A549 (cell line): Measurements from ENCODE around the gene BAHD1. TPM values are rescaled to one million over a fixed set of nuclear protein-coding genes. Genes with fewer than 3 reads are reported as not detected.
A peak's percentile ranks its signal among the peaks of the same experiment; 100 is the strongest.

Source experiments
- ATAC-seq, 2 experiments: fragments of 200-7000 bp in 1 of 2; fragments of >200 bp in 1 of 2; cut with Nextera tagmentation in 1 of 2; cut with Tn5 transposase in 1 of 2; 3 replicates each; pipeline versions ENCODE4 v1.8.0 to v1.9.1; 2018 to 2020; ENCODE audit warnings: mild to moderate bottlenecking in 1 of 2, moderate library complexity in 1 of 2
- CTCF ChIA-PET: fragments of 300-600 bp; sonication (Branson Sonifier 250); formaldehyde crosslinking; extraction: SDS; loops from one replicate; lab custom pipeline; 2021; ENCODE audit warnings: antibody characterized with exemption, inconsistent platforms; lab: Yijun Ruan, JAX
- POLR2A ChIA-PET: fragments of 350-600 bp; formaldehyde crosslinking; extraction: SDS; loops from one replicate; lab custom pipeline; 2021; ENCODE audit warnings: antibody characterized with exemption, inconsistent platforms; lab: Yijun Ruan, JAX
- DNase-seq, 2 experiments: peaks; one replicate each; pipeline versions ENCODE4 v3.0.0 to v3.0.0-alpha.2; 2011 to 2016; ENCODE audit warnings: low read depth in 1 of 2, low spot score in 1 of 2
- FAIRE-seq: peaks from 2 replicates; lab custom pipeline; 2011; peaks lifted over from hg19 to GRCh38; lab: Jason Lieb, UNC
- H3K27ac ChIP-seq, 2 experiments: fragments of >200 bp; sonication (Bioruptor Twin); formaldehyde crosslinking; 3 replicates each; pipeline ENCODE4 v1.5.1; 2016 to 2017
- H3K4me1 ChIP-seq: fragments of >200 bp; sonication (Bioruptor Twin); formaldehyde crosslinking; 3 replicates; pipeline ENCODE4 v1.6.1; 2016
- H3K4me2 ChIP-seq: fragments of >200 bp; sonication (Bioruptor Twin); formaldehyde crosslinking; 3 replicates; pipeline ENCODE4 v1.6.1; 2016
- H3K4me3 ChIP-seq: fragments of >200 bp; sonication (Bioruptor Twin); formaldehyde crosslinking; 3 replicates; pipeline ENCODE4 v1.5.1; 2016
- H3K9me3 ChIP-seq: fragments of >200 bp; sonication (Bioruptor Twin); formaldehyde crosslinking; 3 replicates; pipeline ENCODE4 v1.6.1; 2016
- BHLHE40 ChIP-seq: IDR thresholded peaks from 2 replicates; pipeline ENCODE4 v1.6.1; 2012; ENCODE audit warnings: low read depth, low read length, inconsistent platforms
- CBX2 ChIP-seq: fragments of 200-600 bp; sonication (generic); IDR thresholded peaks from 2 replicates; pipeline ENCODE4 v1.6.1; 2016; ENCODE audit warnings: low read depth, mild to moderate bottlenecking, borderline replicate concordance
- CBX8 ChIP-seq: fragments of 200-600 bp; sonication (generic); IDR thresholded peaks from 2 replicates; pipeline ENCODE4 v1.6.1; 2016
- CEBPB ChIP-seq, 2 experiments: fragments of >200 bp in 1 of 2; sonication (Bioruptor Twin) in 1 of 2; formaldehyde crosslinking in 1 of 2; IDR thresholded peaks; 2 replicates each; pipeline ENCODE4 v1.6.1; 2012 to 2016
- EHF ChIP-seq: fragments of 250-450 bp; sonication (Bioruptor Pico); IDR thresholded peaks from 2 replicates; pipeline ENCODE4 v1.5.0; 2020; ENCODE audit warnings: mild to moderate bottlenecking
- EHMT2 ChIP-seq: fragments of 200-600 bp; sonication (generic); IDR thresholded peaks from 2 replicates; pipeline ENCODE4 v1.6.1; 2016; ENCODE audit warnings: antibody characterized with exemption, low read depth, mild to moderate bottlenecking, moderate library complexity
- EP300 ChIP-seq, 2 experiments: fragments of >200 bp; sonication (Bioruptor Twin); formaldehyde crosslinking; IDR thresholded peaks; 2 replicates in 1 of 2; 3 replicates in 1 of 2; pipeline ENCODE4 v1.6.1; 2016 to 2017
- ESRRA ChIP-seq: fragments of 150-350 bp; IDR thresholded peaks from 2 replicates; pipeline ENCODE4 v1.6.1; 2014; ENCODE audit warnings: mild to moderate bottlenecking, low read length, borderline replicate concordance
- FOSB ChIP-seq: fragments of 250-450 bp; sonication (Bioruptor Pico); IDR thresholded peaks from 2 replicates; pipeline ENCODE4 v1.5.0; 2020; ENCODE audit warnings: mild to moderate bottlenecking, moderate library complexity
- HDAC2 ChIP-seq: fragments of 200-600 bp; sonication (generic); IDR thresholded peaks from 2 replicates; pipeline ENCODE4 v1.6.1; 2016
- HOXA7 ChIP-seq: fragments of 250-450 bp; sonication (Bioruptor Pico); IDR thresholded peaks from 2 replicates; pipeline ENCODE4 v1.5.0; 2020; ENCODE audit warnings: mild to moderate bottlenecking, moderate library complexity
- JUN ChIP-seq, 2 experiments: fragments of >200 bp; sonication (Bioruptor Twin); formaldehyde crosslinking; IDR thresholded peaks; 2 replicates in 1 of 2; 3 replicates in 1 of 2; pipeline ENCODE4 v1.6.1; 2016 to 2017
- KDM1A ChIP-seq: fragments of 200-600 bp; sonication (generic); IDR thresholded peaks from 2 replicates; pipeline ENCODE4 v1.6.1; 2016; ENCODE audit warnings: low read depth, mild to moderate bottlenecking
- KDM5A ChIP-seq: fragments of 200-600 bp; sonication (generic); IDR thresholded peaks from 2 replicates; pipeline ENCODE4 v1.6.1; 2016; ENCODE audit warnings: antibody characterized with exemption, mild to moderate bottlenecking
- MAFK ChIP-seq: fragments of 450-650 bp; IDR thresholded peaks from 2 replicates; pipeline ENCODE4 v1.6.1; 2014; ENCODE audit not compliant: partially characterized antibody
- MAZ ChIP-seq: fragments of 150-350 bp; IDR thresholded peaks from 2 replicates; pipeline ENCODE4 v1.6.1; 2014; ENCODE audit warnings: antibody characterized with exemption, low read depth, low read length, borderline replicate concordance
- NPAS2 ChIP-seq: fragments of 250-450 bp; sonication (Bioruptor Pico); IDR thresholded peaks from 2 replicates; pipeline ENCODE4 v1.8.0; 2022; ENCODE audit warnings: mild to moderate bottlenecking, moderate library complexity, borderline replicate concordance
- NR3C1 ChIP-seq: fragments of >200 bp; sonication (Bioruptor Twin); formaldehyde crosslinking; IDR thresholded peaks from 3 replicates; pipeline ENCODE4 v1.6.1; 2017
- RAD21 ChIP-seq, 2 experiments: fragments of >200 bp in 1 of 2; sonication (Bioruptor Twin) in 1 of 2; formaldehyde crosslinking in 1 of 2; IDR thresholded peaks in 1 of 2; conservative IDR thresholded peaks in 1 of 2; 2 replicates in 1 of 2; 3 replicates in 1 of 2; pipeline ENCODE4 v1.6.1; 2012 to 2018; ENCODE audit warnings: inconsistent platforms in 1 of 2
- RARB ChIP-seq: fragments of 250-450 bp; sonication (Bioruptor Pico); IDR thresholded peaks from 2 replicates; pipeline ENCODE4 v1.8.0; 2021; ENCODE audit warnings: mild to moderate bottlenecking, moderate library complexity
- RCOR1 ChIP-seq: fragments of 150-350 bp; IDR thresholded peaks from 2 replicates; pipeline ENCODE4 v1.6.1; 2014; ENCODE audit warnings: antibody characterized with exemption, low read length, low read depth
- RFX5 ChIP-seq: fragments of 450-650 bp; IDR thresholded peaks from 2 replicates; pipeline ENCODE4 v1.7.1; 2014; ENCODE audit warnings: antibody characterized with exemption, mild to moderate bottlenecking, moderate library complexity
- RNF2 ChIP-seq: fragments of 200-600 bp; sonication (generic); IDR thresholded peaks from 2 replicates; pipeline ENCODE4 v1.6.1; 2016; ENCODE audit warnings: low read depth, mild to moderate bottlenecking, antibody characterized with exemption, moderate library complexity, borderline replicate concordance
- TFCP2L1 ChIP-seq: fragments of 250-450 bp; sonication (Bioruptor Pico); IDR thresholded peaks from 2 replicates; pipeline ENCODE4 v1.5.0; 2021; ENCODE audit warnings: mild to moderate bottlenecking
- ZSCAN20 ChIP-seq: fragments of 250-450 bp; sonication (Bioruptor Pico); IDR thresholded peaks from 2 replicates; pipeline ENCODE4 v1.8.0; 2022; ENCODE audit warnings: mild to moderate bottlenecking, moderate library complexity
- WGBS: methylation state at CpG from one replicate; pipeline ENCODE4 v1.1.6; 2017; ENCODE audit errors: missing lambda C conversion rate; 5-methylcytosine and 5-hydroxymethylcytosine counted together
- polyA plus RNA-seq, 4 experiments: library from polyadenylated mRNA; depleted of rRNA in 3 of 4; stranded (reverse); fragments of >200 nt; fragmentation: RNase III in 1 of 4; extraction: RNeasy Plus Mini Kit Qiagen cat#74134 plus additional on column Dnase treatment in 1 of 4; gene quantifications; 2 replicates in 3 of 4; 3 replicates in 1 of 4; pipeline ENCODE4 v1.2.3, GENCODE V29; 2011 to 2017
- TF ChIP-seq, protein P1 (sequence below): fragments of 250-450 bp; sonication (Bioruptor Pico); IDR thresholded peaks from 2 replicates; pipeline ENCODE4 v1.5.0; 2021; ENCODE audit warnings: mild to moderate bottlenecking, moderate library complexity, borderline replicate concordance
- TF ChIP-seq, protein P2 (sequence below): IDR thresholded peaks from 2 replicates; pipeline ENCODE4 v1.6.1; 2012; ENCODE audit warnings: low read depth, borderline replicate concordance
- TF ChIP-seq, protein P3 (sequence below): fragments of >200 bp; sonication (Bioruptor Twin); formaldehyde crosslinking; IDR thresholded peaks from 3 replicates; pipeline ENCODE4 v1.6.1; 2016
- TF ChIP-seq, protein P4 (sequence below): IDR thresholded peaks from 2 replicates; pipeline ENCODE4 v1.6.1; 2012
- TF ChIP-seq, protein P5 (sequence below): fragments of >200 bp; sonication (Bioruptor Twin); formaldehyde crosslinking; IDR thresholded peaks from 2 replicates; pipeline ENCODE4 v1.6.1; 2016

Gene BAHD1
- polyA plus RNA-seq, 2 of the 4 experiments (the other 2 are of a cell fraction): 2.3 to 11.1 TPM

DNA sequence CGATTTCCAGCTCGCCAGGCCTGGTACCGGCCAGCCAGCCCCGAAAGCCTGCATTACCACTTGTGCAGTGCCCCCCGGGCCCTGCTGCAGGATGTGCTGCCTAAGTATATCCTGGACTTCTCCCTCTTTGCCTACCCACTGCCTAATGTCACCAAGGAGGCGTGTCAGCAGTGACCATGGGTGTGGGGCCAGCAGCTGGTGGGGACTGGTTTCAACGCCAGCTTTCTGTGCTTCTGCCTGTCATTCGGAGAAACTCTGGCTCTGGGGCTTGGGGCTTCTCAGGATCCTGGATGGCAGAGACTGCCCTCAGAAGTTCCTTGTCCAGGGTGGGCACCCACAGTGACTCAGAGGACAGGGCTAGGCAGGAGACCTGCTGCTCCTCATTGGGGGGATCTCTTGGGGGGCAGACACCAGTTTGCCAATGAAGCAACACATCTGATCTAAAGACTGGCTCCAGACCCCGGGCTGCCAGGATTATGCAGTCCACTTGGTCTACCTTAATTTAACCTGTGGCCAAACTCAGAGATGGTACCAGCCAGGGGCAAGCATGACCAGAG, 31.5 kb downstream of the BAHD1 start:
- peak overlapping the region; percentile 96 for H3K4me3 ChIP-seq
- H3K4me1 ChIP-seq: peaks cover 12% of the 10 kb centered on the region
- no peak for TF ChIP-seq EP300 (IDR thresholded peaks at IDR 0.05)
- TF ChIP-seq, all 56 proteins: peak for 0
- Histone ChIP-seq H3K9me3 (no peaks in the 10 kb centered on the region), H3K27ac (peak overlapping the region in 1 of 2 experiments; percentile 98; a peak in 3 of 6 replicates), H3K4me2 (peak overlapping the region; percentile 96)
- DNase-seq (no peak), ATAC-seq (no peak), FAIRE-seq (no peak)
- ChIA-PET CTCF (interaction anchor here (1.6 to 1.8 kb wide), 2 partner anchors 35 to 128 kb away, joined by 3 to 5 read pairs; no protein-coding TSS in a partner anchor), POLR2A (no interaction called here)
- 98% methylated on average over 6 of the region's 9 CpGs for WGBS

DNA sequence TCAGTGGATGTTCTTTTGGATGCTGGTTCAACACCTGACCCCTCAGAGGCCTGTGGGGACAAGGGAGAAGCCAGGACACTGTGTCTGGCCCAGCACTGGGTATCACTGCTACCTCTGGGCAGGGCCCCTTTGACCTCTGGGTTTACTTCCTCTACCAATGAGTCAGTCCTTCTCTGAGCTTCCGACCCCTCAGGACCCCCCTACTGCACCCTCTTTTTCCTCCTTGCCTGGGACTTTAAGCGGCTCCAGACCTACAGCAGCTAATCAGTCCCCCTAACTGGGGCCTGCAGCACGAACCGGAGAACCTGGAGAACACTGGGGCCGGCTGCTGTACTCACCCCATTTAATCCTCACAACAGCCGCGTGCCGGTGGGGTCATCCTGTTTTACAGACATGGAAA, 33.8 kb downstream of the BAHD1 start:
- CTCF ChIA-PET: no interaction called here

DNA sequence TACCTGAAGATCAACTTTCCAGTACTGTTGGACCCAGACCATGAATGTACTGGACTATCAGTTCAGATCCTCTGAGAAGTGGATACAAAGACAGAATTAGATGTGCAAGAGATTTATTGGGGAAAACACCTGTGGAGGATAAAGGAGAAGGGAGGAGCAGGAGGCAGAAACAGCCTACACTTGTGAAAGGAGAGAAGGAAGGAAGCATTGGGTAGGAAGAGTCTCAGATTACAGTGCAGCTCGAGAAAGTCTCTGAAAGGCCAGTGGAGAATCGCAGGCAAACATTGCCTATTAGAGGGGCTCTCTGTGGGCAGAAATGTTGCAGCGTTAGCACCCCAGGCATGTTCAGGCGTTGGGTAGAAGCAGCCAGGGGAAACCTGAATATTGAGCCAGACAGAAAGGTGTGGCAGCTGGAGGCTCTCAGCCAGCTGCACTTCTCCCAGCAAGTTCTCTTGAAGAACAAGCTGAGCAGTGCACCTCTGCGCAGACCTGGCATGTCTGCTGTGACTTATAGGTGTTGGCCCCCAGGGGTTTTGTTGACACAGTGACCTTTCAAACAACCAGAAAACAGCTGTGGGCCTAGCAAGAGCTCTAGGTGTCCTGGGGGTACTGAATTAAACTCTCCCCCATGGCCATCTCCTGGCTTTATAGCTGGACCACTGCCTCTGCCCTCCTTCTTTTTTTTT, 37.0 kb downstream of the BAHD1 start:
- CTCF ChIA-PET: interaction anchor here (0.6 to 1.6 kb wide), 3 partner anchors 9 to 30 kb away, joined by 3 read pairs; no protein-coding TSS in a partner anchor
- DNase-seq (no peak), ATAC-seq (no peak), FAIRE-seq (no peak)
- POLR2A ChIA-PET: no interaction called here
- no peak overlapping the region for H3K4me2 ChIP-seq
- H3K9me3 ChIP-seq: no peaks in the 10 kb centered on the region
- no peak overlapping the region for H3K27ac ChIP-seq
- H3K4me3 ChIP-seq: no peak overlapping the region
- no peaks in the 10 kb centered on the region for H3K4me1 ChIP-seq
- WGBS: 25% methylated on average over 5 of the region's 5 CpGs
- TF ChIP-seq, protein P1, sequence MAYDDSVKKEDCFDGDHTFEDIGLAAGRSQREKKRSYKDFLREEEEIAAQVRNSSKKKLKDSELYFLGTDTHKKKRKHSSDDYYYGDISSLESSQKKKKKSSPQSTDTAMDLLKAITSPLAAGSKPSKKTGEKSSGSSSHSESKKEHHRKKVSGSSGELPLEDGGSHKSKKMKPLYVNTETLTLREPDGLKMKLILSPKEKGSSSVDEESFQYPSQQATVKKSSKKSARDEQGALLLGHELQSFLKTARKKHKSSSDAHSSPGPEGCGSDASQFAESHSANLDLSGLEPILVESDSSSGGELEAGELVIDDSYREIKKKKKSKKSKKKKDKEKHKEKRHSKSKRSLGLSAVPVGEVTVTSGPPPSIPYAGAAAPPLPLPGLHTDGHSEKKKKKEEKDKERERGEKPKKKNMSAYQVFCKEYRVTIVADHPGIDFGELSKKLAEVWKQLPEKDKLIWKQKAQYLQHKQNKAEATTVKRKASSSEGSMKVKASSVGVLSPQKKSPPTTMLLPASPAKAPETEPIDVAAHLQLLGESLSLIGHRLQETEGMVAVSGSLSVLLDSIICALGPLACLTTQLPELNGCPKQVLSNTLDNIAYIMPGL (CRISPR knock-in tag): no peak
- TF ChIP-seq RAD21 (conservative IDR thresholded peaks at IDR 0.05 in 1 of 2, IDR thresholded peaks at IDR 0.05 in 1 of 2) (no peak), EHF (CRISPR knock-in tag) (no peak), EHMT2 (no peak), CBX2 (no peak), NPAS2 (no peak), FOSB (CRISPR knock-in tag) (no peak), RFX5 (no peak), ESRRA (no peak), RCOR1 (no peak), ZSCAN20 (CRISPR knock-in tag) (no peak), NR3C1 (no peak), RARB (no peak), TFCP2L1 (CRISPR knock-in tag) (no peak), HDAC2 (no peak)
- TF ChIP-seq, protein P2, sequence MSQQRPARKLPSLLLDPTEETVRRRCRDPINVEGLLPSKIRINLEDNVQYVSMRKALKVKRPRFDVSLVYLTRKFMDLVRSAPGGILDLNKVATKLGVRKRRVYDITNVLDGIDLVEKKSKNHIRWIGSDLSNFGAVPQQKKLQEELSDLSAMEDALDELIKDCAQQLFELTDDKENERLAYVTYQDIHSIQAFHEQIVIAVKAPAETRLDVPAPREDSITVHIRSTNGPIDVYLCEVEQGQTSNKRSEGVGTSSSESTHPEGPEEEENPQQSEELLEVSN: no peak
- TF ChIP-seq, protein P3, sequence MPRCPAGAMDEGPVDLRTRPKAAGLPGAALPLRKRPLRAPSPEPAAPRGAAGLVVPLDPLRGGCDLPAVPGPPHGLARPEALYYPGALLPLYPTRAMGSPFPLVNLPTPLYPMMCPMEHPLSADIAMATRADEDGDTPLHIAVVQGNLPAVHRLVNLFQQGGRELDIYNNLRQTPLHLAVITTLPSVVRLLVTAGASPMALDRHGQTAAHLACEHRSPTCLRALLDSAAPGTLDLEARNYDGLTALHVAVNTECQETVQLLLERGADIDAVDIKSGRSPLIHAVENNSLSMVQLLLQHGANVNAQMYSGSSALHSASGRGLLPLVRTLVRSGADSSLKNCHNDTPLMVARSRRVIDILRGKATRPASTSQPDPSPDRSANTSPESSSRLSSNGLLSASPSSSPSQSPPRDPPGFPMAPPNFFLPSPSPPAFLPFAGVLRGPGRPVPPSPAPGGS: no peak

More for the DNA sequence above, 33.8 kb downstream of the BAHD1 start:
- TF ChIP-seq EP300 (IDR thresholded peaks at IDR 0.05) (no peak), MAZ (no peak), KDM1A (no peak), MAFK (no peak), HOXA7 (CRISPR knock-in tag) (no peak), JUN (IDR thresholded peaks at IDR 0.05) (no peak), BHLHE40 (no peak), RNF2 (no peak), KDM5A (no peak), CEBPB (IDR thresholded peaks at IDR 0.05) (no peak), CBX8 (no peak)
- TF ChIP-seq, protein P4, sequence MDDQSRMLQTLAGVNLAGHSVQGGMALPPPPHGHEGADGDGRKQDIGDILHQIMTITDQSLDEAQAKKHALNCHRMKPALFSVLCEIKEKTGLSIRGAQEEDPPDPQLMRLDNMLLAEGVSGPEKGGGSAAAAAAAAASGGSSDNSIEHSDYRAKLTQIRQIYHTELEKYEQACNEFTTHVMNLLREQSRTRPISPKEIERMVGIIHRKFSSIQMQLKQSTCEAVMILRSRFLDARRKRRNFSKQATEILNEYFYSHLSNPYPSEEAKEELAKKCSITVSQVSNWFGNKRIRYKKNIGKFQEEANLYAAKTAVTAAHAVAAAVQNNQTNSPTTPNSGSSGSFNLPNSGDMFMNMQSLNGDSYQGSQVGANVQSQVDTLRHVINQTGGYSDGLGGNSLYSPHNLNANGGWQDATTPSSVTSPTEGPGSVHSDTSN: no peak
- TF ChIP-seq, protein P1 (CRISPR knock-in tag): no peak
- TF ChIP-seq, protein P5, sequence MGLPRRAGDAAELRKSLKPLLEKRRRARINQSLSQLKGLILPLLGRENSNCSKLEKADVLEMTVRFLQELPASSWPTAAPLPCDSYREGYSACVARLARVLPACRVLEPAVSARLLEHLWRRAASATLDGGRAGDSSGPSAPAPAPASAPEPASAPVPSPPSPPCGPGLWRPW: no peak
- Histone ChIP-seq H3K9me3 (no peaks in the 10 kb centered on the region), H3K4me2 (no peak overlapping the region), H3K4me3 (no peak overlapping the region), H3K27ac (no peak overlapping the region), H3K4me1 (peaks cover 12% of the 10 kb centered on the region)
- WGBS: 85% methylated on average over 8 of the region's 8 CpGs
- ATAC-seq (no peak), FAIRE-seq (no peak), DNase-seq (no peak)
- POLR2A ChIA-PET: no interaction called here
